Stimulated activated CD8-positive, alpha-beta memory T cell treated with anti-CD3 and anti-CD28 coated beads, Interleukin-15, amount 100 ng/mL, for 1 hour (primary cell): ENCODE data around the gene HS2ST1.
"Not testable (repeated sequence)": the region's sequence is repeated elsewhere in the genome, so short reads cannot be mapped to it uniquely, and the experiment has no call there.

Source experiments
- DNase-seq: peaks from one replicate; pipeline ENCODE4 v3.0.0-alpha.2; 2020; ENCODE audit warnings: low read depth

Gene HS2ST1

GRCh38 chr1:87023326-87023725 lies 108.9 kb downstream of the HS2ST1 start:
- no peak for DNase-seq

GRCh38 chr1:87024936-87025540 lies 110.6 kb downstream of the HS2ST1 start:
- DNase-seq = no peak

GRCh38 chr1:87027561-87027960 lies 113.1 kb downstream of the HS2ST1 start:
- not testable (repeated sequence) for DNase-seq

- no peak for DNase-seq
These were observed 114.1 kb downstream of the HS2ST1 start for GRCh38 chr1:87028576-87028975.

GRCh38 chr1:87030740-87031690 lies 116.6 kb downstream of the HS2ST1 start:
- DNase-seq = no peak

GRCh38 chr1:87034351-87034750 lies 119.9 kb downstream of the HS2ST1 start:
- DNase-seq = no peak

- no peak for DNase-seq
These were observed 124.7 kb downstream of the HS2ST1 start for GRCh38 chr1:87039096-87039495.

- DNase-seq = no peak
These were observed 127.8 kb downstream of the HS2ST1 start for GRCh38 chr1:87042111-87042811.

- no peak for DNase-seq
These were observed 130.0 kb downstream of the HS2ST1 start for GRCh38 chr1:87044424-87044823.

- no peak for DNase-seq
These were observed 130.4 kb downstream of the HS2ST1 start for GRCh38 chr1:87044840-87045239.

GRCh38 chr1:87045761-87046304 lies 131.4 kb downstream of the HS2ST1 start:
- no peak for DNase-seq

- DNase-seq = no peak
These were observed 132.5 kb downstream of the HS2ST1 start for GRCh38 chr1:87046951-87047350.

GRCh38 chr1:87048237-87048636 lies 133.8 kb downstream of the HS2ST1 start:
- DNase-seq = no peak

GRCh38 chr1:87051965-87052364 lies 137.5 kb downstream of the HS2ST1 start:
- no peak for DNase-seq

GRCh38 chr1:87052400-87052799 lies 138.0 kb downstream of the HS2ST1 start:
- no peak for DNase-seq

GRCh38 chr1:87052961-87053360 lies 138.5 kb downstream of the HS2ST1 start:
- no peak for DNase-seq

- DNase-seq = no peak
These were observed 139.0 kb downstream of the HS2ST1 start for GRCh38 chr1:87053446-87053845.

GRCh38 chr1:87056974-87057373 lies 142.5 kb downstream of the HS2ST1 start:
- no peak for DNase-seq

GRCh38 chr1:87058343-87058649 lies 143.9 kb downstream of the HS2ST1 start:
- no peak for DNase-seq

- no peak for DNase-seq
These were observed 147.3 kb downstream of the HS2ST1 start for GRCh38 chr1:87061742-87062156.

- DNase-seq = no peak
These were observed 148.3 kb downstream of the HS2ST1 start for GRCh38 chr1:87062687-87063086.

GRCh38 chr1:87064309-87064708 lies 149.9 kb downstream of the HS2ST1 start:
- no peak for DNase-seq

- DNase-seq = no peak
These were observed 150.6 kb downstream of the HS2ST1 start for GRCh38 chr1:87064986-87065385.
